ENCODE measurements around the gene TMEFF2. TPM values are rescaled to one million over a fixed set of nuclear protein-coding genes. Genes with fewer than 3 reads are reported as not detected.

Gene TMEFF2
- total RNA-seq, 4 donors from 2014 or later, result 0.20 TPM; not detected in 3

GRCh38 chr2:192184349-192184748 is 10.4 kb downstream of the TMEFF2 start:
- in situ Hi-C loops (cut with MboI; ENCODE audit: low sequenced_read_pairs in 4 of 4), result no loop called here

GRCh38 chr2:192183296-192183695 is 11.4 kb downstream of the TMEFF2 start:
- DNase-seq (no peak), ATAC-seq (no peak)
- in situ Hi-C loops (cut with MboI; ENCODE audit: low sequenced_read_pairs in 4 of 4), result no loop called here
- no peak for TF ChIP-seq CTCF (IDR thresholded peaks at IDR 0.05 in 4 of 5, conservative IDR thresholded peaks at IDR 0.05 in 1 of 5)
- TF ChIP-seq POLR2A (IDR thresholded peaks at IDR 0.05), result no peak
- intact Hi-C loops (cut with DNase I; ENCODE audit: low total_unique reads), result no loop called here
- H3K36me3 ChIP-seq, result no peaks in the 10 kb centered on the region
- H3K27ac ChIP-seq, result no peak overlapping the region
- no peaks in the 10 kb centered on the region for H3K9me3 ChIP-seq
- H3K27me3 ChIP-seq, result no peaks in the 10 kb centered on the region
- no peak overlapping the region for H3K4me3 ChIP-seq
- no peaks in the 10 kb centered on the region for H3K4me1 ChIP-seq

More at GRCh38 chr2:192184349-192184748, 10.4 kb downstream of the TMEFF2 start:
- Histone ChIP-seq H3K27ac (no peak overlapping the region), H3K4me1 (no peaks in the 10 kb centered on the region), H3K27me3 (no peaks in the 10 kb centered on the region), H3K4me3 (no peak overlapping the region), H3K36me3 (no peaks in the 10 kb centered on the region), H3K9me3 (no peaks in the 10 kb centered on the region)
- intact Hi-C loops (cut with DNase I; ENCODE audit: low total_unique reads), result no loop called here
- ATAC-seq (no peak), DNase-seq (no peak)
- no peak for TF ChIP-seq POLR2A (IDR thresholded peaks at IDR 0.05)
- TF ChIP-seq CTCF (IDR thresholded peaks at IDR 0.05 in 4 of 5, conservative IDR thresholded peaks at IDR 0.05 in 1 of 5), result no peak

- Histone ChIP-seq H3K27ac (no peak overlapping the region), H3K4me1 (no peaks in the 10 kb centered on the region), H3K36me3 (no peaks in the 10 kb centered on the region), H3K27me3 (peaks cover 0 to 3% (median 0%) of the 10 kb centered on the region in 3 donors), H3K9me3 (no peaks in the 10 kb centered on the region), H3K4me3 (no peak overlapping the region)
- TF ChIP-seq CTCF (IDR thresholded peaks at IDR 0.05 in 4 of 5, conservative IDR thresholded peaks at IDR 0.05 in 1 of 5), result no peak
- TF ChIP-seq POLR2A (IDR thresholded peaks at IDR 0.05), result no peak
- DNase-seq (no peak), ATAC-seq (no peak)
- in situ Hi-C loops (cut with MboI; ENCODE audit: low sequenced_read_pairs in 4 of 4), result loop anchor here in 3 of 4 donors (10.0 to 25.0 kb wide), 3 partner anchors 602 to 1005 kb away; partner anchors contain the start of gene STAT4 (in 1 of the 3)
- intact Hi-C loops (cut with DNase I; ENCODE audit: low total_unique reads), result no loop called here
Observed at GRCh38 chr2:192166946-192167345, 27.8 kb downstream of the TMEFF2 start.

GRCh38 chr2:192165842-192166241 is 28.9 kb downstream of the TMEFF2 start:
- Histone ChIP-seq H3K36me3 (no peaks in the 10 kb centered on the region), H3K27me3 (peaks cover 0 to 3% (median 0%) of the 10 kb centered on the region in 3 donors), H3K27ac (no peak overlapping the region), H3K4me1 (no peaks in the 10 kb centered on the region), H3K4me3 (no peak overlapping the region), H3K9me3 (no peaks in the 10 kb centered on the region)
- intact Hi-C loops (cut with DNase I; ENCODE audit: low total_unique reads), result no loop called here
- in situ Hi-C loops (cut with MboI; ENCODE audit: low sequenced_read_pairs in 4 of 4), result loop anchor here in 3 of 4 donors (10.0 to 25.0 kb wide), 3 partner anchors 601 to 1004 kb away; partner anchors contain the start of gene STAT4 (in 1 of the 3)
- no peak for TF ChIP-seq POLR2A (IDR thresholded peaks at IDR 0.05)
- no peak for TF ChIP-seq CTCF (IDR thresholded peaks at IDR 0.05 in 4 of 5, conservative IDR thresholded peaks at IDR 0.05 in 1 of 5)
- ATAC-seq (no peak), DNase-seq (no peak)

Measured in gastrocnemius medialis (tissue), 4 donors.